ENCODE data around the gene TUBGCP6. TPM values are rescaled to one million over a fixed set of nuclear protein-coding genes. Genes with fewer than 3 reads are reported as not detected.
A peak's percentile ranks its signal among the peaks of the same experiment; 100 is the strongest.

The TUBGCP6 gene
- total and polyA plus RNA-seq, 2 donors (not counting 1 experiment from before 2014, with no cell fraction given), result 137 to 178 TPM

GRCh38 chr22:50285568-50286229 is 40.9 kb upstream of the TUBGCP6 start:
- Histone ChIP-seq H4K20me1 (ENCODE audit: control insufficient read depth, insufficient read depth, low read length, poor library complexity, severe bottlenecking) (no peaks in the 10 kb centered on the region), H3K4me3 (ENCODE audit: control extremely low read depth in 1 of 5, extremely low read depth in 1 of 5, insufficient read depth in 1 of 5, low read depth in 2 of 5, low read length in 4 of 5) (no peak overlapping the region), H3K9me3 (ENCODE audit: control extremely low read depth in 1 of 3, control insufficient read depth in 2 of 3, insufficient read depth in 1 of 3, low read length in 2 of 3) (peaks cover 0 to 4% (median 0%) of the 10 kb centered on the region in 3 donors), H3K9ac (ENCODE audit: low read length) (no peak overlapping the region), H3K27ac (ENCODE audit: low read length in 2 of 2) (no peak overlapping the region), H3K4me2 (replicated peaks; ENCODE audit: low read depth, low read length, poor library complexity, severe bottlenecking) (no peak overlapping the region), H3K79me2 (ENCODE audit: control insufficient read depth, insufficient read depth, low read length) (no peaks in the 10 kb centered on the region), H3K36me3 (replicated peaks in 1 of 2; ENCODE audit: control extremely low read depth in 1 of 2, control insufficient read depth in 1 of 2, extremely low read depth in 1 of 2, insufficient read depth in 2 of 2, low read length in 1 of 2) (no peaks in the 10 kb centered on the region), H2AFZ (ENCODE audit: insufficient read depth, low read depth, low read length, poor library complexity, severe bottlenecking) (no peak overlapping the region), H3K27me3 (replicated peaks in 1 of 4; ENCODE audit: control extremely low read depth in 1 of 4, control insufficient read depth in 3 of 4, insufficient read depth in 4 of 4, low read length in 3 of 4) (peaks cover 0 to 5% (median 2%) of the 10 kb centered on the region in 4 experiments), H3K4me1 (ENCODE audit: control insufficient read depth in 2 of 2, insufficient read depth in 2 of 2, low read length in 2 of 2) (peaks cover 0 to 4% of the 10 kb centered on the region in 2 donors)
- no peak for ATAC-seq (ENCODE audit: low read depth)
- Mint-ChIP-seq H3K27me3 (no peaks in the 10 kb centered on the region), H3K9me3 (ENCODE audit: insufficient read depth) (no peaks in the 10 kb centered on the region), H3K27ac (peak overlapping the region; percentile 20), H3K4me1 (no peaks in the 10 kb centered on the region), H3K4me3 (no peak overlapping the region)
- no peak for DNase-seq
- TF ChIP-seq CTCF (IDR thresholded peaks at IDR 0.05) (no peak), EZH2 (IDR thresholded peaks at IDR 0.05; ENCODE audit: borderline replicate concordance, insufficient read depth, low read depth, low read length, poor library complexity, severe bottlenecking) (no peak)
- 97% methylated on average over 28 of the region's 34 CpGs for WGBS (ENCODE audit: insufficient coverage)
- ChIA-PET POLR2A (no interaction called here), CTCF (no interaction called here)
- intact Hi-C loops (cut with micrococcal nuclease), result no loop called here

- H3K4me2 ChIP-seq (replicated peaks; ENCODE audit: low read depth, low read length, poor library complexity, severe bottlenecking), result no peak overlapping the region
- no peaks in the 10 kb centered on the region for H3K9me3 Mint-ChIP-seq (ENCODE audit: insufficient read depth)
- no peaks in the 10 kb centered on the region for H3K4me1 Mint-ChIP-seq
- intact Hi-C loops (cut with micrococcal nuclease), result no loop called here
- ChIA-PET POLR2A (no interaction called here), CTCF (no interaction called here)
- H3K27ac ChIP-seq (ENCODE audit: low read length in 2 of 2), result no peak overlapping the region
- no peak for ATAC-seq (ENCODE audit: low read depth)
- H3K27ac Mint-ChIP-seq, result no peak overlapping the region
- H3K9ac ChIP-seq (ENCODE audit: low read length), result no peak overlapping the region
- no peaks in the 10 kb centered on the region for H3K36me3 ChIP-seq (replicated peaks in 1 of 2; ENCODE audit: control extremely low read depth in 1 of 2, control insufficient read depth in 1 of 2, extremely low read depth in 1 of 2, insufficient read depth in 2 of 2, low read length in 1 of 2)
- H2AFZ ChIP-seq (ENCODE audit: insufficient read depth, low read depth, low read length, poor library complexity, severe bottlenecking), result no peak overlapping the region
- H3K27me3 ChIP-seq (replicated peaks in 1 of 4; ENCODE audit: control extremely low read depth in 1 of 4, control insufficient read depth in 3 of 4, insufficient read depth in 4 of 4, low read length in 3 of 4), result no peaks in the 10 kb centered on the region
- no peaks in the 10 kb centered on the region for H4K20me1 ChIP-seq (ENCODE audit: control insufficient read depth, insufficient read depth, low read length, poor library complexity, severe bottlenecking)
- H3K27me3 Mint-ChIP-seq, result no peaks in the 10 kb centered on the region
- H3K4me1 ChIP-seq (ENCODE audit: control insufficient read depth in 2 of 2, insufficient read depth in 2 of 2, low read length in 2 of 2), result no peaks in the 10 kb centered on the region
- H3K9me3 ChIP-seq (ENCODE audit: control extremely low read depth in 1 of 3, control insufficient read depth in 2 of 3, insufficient read depth in 1 of 3, low read length in 2 of 3), result peaks cover 0 to 4% (median 0%) of the 10 kb centered on the region in 3 donors
- TF ChIP-seq CTCF (IDR thresholded peaks at IDR 0.05) (no peak), EZH2 (IDR thresholded peaks at IDR 0.05; ENCODE audit: borderline replicate concordance, insufficient read depth, low read depth, low read length, poor library complexity, severe bottlenecking) (no peak)
- 95% methylated on average over 13 of the region's 13 CpGs for WGBS (ENCODE audit: insufficient coverage)
- H3K79me2 ChIP-seq (ENCODE audit: control insufficient read depth, insufficient read depth, low read length), result no peaks in the 10 kb centered on the region
- H3K4me3 Mint-ChIP-seq, result no peak overlapping the region
- no peak for DNase-seq
- H3K4me3 ChIP-seq (ENCODE audit: control extremely low read depth in 1 of 5, extremely low read depth in 1 of 5, insufficient read depth in 1 of 5, low read depth in 2 of 5, low read length in 4 of 5), result no peak overlapping the region
These were observed 39.7 kb upstream of the TUBGCP6 start for GRCh38 chr22:50284479-50284878.

Data from B cell (primary cell).